GM21528 (cell line): ENCODE data around the gene NPAS2.

Source experiments
- ATAC-seq: cut with Tn5 transposase; IDR thresholded peaks from one replicate; pipeline ENCODE4 v1.9.1; 2021; ENCODE audit warnings: mild to moderate bottlenecking, moderate library complexity; ENCODE audit not compliant: unreplicated experiment, low FRiP score

NPAS2 gene

DNA sequence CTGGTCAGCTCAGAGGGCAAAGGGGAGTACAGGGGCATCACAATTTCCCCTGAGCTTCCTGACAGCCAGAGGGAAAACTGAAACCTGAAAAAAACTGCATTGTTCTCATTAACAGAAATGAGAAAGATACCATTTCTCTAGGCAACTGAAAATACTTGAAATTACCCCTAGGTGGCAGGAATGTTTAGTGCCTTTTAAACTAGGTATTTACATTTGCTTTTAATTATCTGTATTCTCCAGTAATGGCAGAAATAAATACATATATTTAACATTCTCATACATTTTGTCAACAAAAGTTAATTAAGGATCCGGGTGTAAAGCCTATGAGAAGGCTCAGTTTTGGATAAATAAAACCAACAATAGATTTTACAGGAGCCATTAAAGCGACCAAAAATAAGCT is 216.6 kb downstream of the NPAS2 start:
- no peak for ATAC-seq

DNA sequence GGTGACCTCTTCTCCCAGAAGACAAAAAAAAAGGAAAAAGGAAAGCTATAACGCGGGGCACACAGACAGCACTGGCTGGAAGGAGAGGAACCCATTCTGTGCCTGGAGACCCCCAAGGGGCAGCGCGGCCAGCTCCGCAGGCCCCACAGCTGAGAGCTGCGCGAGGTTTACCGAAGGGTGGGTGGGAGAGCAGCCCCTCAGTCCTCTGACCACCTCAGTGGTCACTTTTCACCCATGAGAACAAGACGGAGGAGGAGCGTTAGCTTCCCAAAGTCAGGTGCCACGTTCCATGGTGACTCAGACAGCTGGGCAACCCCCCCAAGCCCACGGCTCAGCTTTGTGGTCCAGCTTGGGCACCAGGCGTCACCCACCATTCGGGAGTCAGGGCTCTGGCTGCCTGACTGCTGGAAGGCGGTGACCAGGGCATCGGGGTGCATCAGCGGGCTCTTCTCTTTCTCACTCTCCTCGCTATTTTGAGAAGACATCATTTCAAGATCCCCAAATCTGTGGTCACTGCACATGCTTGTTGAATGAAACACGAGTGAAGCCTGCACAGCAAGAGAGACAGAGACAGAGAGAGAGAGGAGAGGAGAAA is 217.3 kb downstream of the NPAS2 start:
- no peak for ATAC-seq

DNA sequence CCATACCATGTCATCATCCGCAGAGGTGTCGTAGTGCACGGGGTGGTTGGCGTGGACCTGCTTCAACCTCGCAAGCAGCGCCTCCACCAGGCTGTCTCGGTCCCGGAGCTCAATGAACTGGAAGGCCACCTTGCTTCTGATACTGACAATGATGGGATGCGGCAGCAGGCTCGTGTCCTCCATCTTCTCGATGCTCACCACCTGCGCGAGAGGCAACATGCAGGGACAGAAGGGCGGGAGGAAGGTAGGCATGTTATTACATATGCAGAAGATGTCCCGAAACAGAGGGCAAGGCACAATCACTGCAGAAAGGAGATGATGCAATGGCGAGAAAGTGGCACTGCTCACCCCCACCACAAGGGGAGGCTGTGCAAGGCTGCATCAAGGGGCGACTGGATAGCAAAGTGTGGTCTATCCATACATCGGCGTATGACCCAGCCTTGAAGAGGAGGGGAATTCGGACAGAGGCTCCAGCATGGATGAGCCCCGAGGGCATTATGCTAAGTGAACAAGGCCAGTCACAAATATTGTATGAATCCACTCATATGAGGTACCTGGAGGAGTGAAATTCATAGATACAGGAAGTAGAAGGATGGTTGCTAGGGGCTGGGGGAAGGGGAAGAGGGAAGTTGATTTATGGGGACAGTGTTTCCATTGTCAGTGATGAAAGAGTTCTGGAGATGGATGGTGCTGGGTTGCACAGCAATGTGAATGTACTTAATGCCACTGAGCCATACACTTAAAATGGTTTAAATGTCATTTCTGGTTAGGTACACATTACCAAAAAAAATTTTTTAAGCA is 218.7 kb downstream of the NPAS2 start:
- no peak for ATAC-seq

DNA sequence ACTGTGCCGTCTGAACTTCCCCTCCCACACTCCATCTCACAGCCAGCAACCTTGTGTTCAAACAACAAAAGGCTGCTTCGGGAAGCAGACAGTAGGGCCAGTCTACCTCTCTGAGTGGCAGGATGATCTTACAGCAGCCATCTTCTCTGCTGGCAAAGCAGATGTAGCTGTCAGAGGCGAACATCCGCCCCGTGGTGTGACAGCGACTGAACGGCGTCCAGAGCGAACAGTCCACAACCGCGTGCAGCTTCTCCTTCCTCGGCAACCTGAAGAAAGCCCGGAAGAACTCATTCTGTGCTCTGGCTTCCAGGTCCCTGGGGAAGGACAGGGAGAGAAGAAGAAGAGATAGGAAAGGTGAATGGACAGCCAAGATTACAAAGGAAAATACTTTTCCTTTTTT is 220.1 kb downstream of the NPAS2 start:
- ATAC-seq, result no peak

DNA sequence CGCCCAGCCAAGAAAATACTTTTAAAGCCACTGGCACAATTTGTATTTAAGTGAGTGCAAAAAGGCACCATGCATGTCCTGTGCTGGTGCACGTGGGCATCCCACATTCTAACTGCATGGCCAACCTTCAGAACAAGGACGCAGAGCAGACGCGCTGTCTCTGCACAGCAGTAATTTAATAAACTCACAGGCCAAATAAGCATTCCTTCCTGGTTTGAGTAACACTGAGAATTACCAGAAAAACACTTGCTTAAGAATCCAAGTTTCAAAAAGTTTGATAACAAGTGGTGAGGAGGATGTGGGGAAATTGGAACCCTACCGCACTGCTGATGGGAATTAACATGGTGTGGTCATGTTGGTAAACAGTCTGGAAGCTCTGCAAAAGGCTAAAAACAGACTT is 220.8 kb downstream of the NPAS2 start:
- no peak for ATAC-seq

DNA sequence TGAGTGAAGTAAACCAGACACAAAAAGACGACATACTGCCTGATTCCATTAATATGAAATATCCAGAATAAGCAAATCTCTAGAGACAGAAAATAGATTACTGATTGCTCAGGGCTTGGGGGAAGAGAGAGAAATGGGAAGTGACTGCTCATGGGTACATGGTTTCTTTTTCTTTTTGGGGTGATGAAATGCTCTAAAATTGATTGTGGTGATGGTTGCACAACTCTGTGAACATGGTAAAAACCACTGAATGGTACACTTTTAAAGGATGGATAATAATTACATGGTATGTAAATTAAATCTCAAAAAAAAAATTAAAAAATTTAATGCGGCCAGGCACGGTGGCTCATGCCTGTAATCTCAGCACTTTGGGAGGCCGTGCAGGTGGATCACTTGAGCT is 221.5 kb downstream of the NPAS2 start:
- no peak for ATAC-seq

DNA sequence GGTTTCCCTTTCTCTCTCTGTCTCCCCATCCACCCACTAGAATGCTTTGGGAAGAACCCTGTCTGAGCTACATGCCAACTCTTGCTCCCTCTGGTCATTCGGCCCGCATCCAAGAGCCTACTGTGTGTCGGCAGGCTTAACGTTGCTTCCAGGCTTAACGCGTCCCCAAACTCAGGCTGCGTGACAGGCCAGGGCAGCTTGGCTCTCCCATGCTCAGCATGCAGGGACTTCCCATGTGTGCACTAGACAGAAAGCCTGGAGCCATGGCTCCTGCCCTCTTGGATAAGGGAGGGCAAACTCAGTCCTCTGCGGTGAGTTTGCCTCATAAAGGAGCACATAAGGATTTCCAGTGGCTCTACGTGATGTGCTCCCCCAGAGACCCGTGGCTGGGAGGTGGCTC is 225.4 kb downstream of the NPAS2 start:
- ATAC-seq, result no peak
